HG03565 (cell line): ENCODE measurements around the gene CDKN2A.
"Not testable (repeated sequence)": the region's sequence is repeated elsewhere in the genome, so short reads cannot be mapped to it uniquely, and the experiment has no call there.

Experiments
- ATAC-seq: cut with Tn5 transposase; IDR thresholded peaks from one replicate; pipeline ENCODE4 v1.9.1; 2021; ENCODE audit warnings: mild to moderate bottlenecking, moderate library complexity; ENCODE audit not compliant: unreplicated experiment

CDKN2A gene

GRCh38 chr9:21982861-21983560, 11.2 kb downstream of the CDKN2A start:
- ATAC-seq, result no peak

GRCh38 chr9:21982391-21982790, 11.8 kb downstream of the CDKN2A start:
- no peak for ATAC-seq

DNA sequence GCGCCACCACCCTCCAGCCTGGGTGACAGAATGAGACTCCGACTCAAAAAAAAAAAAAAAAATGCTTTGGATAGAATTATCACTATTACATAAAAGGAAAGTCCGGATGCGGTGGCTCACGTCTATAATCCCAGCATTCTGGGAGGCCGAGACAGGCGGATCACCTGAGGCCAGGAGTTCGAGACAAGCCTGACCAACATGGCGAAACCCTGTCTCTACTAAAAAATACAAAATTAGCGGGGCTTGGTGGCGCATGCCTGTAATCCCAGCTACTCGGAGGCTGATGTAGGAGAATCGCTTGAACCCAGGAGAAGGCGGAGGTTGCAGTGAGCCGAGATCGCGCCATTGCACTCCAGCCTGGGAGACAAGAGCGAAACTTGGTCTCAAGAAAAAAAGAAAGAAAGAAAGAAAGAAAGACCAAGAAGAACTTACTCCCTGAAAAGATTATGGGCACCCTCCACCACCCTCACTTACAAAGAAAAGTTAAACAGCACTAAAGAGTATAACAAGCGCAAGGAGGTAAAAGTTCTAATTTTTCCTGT, 17.8 kb downstream of the CDKN2A start:
- no peak for ATAC-seq

DNA sequence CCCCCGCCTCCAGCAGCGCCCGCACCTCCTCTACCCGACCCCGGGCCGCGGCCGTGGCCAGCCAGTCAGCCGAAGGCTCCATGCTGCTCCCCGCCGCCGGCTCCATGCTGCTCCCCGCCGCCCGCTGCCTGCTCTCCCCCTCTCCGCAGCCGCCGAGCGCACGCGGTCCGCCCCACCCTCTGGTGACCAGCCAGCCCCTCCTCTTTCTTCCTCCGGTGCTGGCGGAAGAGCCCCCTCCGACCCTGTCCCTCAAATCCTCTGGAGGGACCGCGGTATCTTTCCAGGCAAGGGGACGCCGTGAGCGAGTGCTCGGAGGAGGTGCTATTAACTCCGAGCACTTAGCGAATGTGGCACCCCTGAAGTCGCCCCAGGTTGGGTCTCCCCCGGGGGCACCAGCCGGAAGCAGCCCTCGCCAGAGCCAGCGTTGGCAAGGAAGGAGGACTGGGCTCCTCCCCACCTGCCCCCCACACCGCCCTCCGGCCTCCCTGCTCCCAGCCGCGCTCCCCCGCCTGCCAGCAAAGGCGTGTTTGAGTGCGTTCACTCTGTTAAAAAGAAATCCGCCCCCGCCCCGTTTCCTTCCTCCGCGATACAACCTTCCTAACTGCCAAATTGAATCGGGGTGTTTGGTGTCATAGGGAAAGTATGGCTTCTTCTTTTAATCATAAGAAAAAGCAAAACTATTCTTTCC, 19.3 kb downstream of the CDKN2A start:
- peak; percentile 54 for ATAC-seq

- ATAC-seq, result no peak
These were observed 19.9 kb downstream of the CDKN2A start for GRCh38 chr9:21974343-21974721.

- ATAC-seq, result no peak
These were observed 21.8 kb downstream of the CDKN2A start for GRCh38 chr9:21972361-21972760.

GRCh38 chr9:21970800-21971640, 23.2 kb downstream of the CDKN2A start:
- ATAC-seq, result no peak

DNA sequence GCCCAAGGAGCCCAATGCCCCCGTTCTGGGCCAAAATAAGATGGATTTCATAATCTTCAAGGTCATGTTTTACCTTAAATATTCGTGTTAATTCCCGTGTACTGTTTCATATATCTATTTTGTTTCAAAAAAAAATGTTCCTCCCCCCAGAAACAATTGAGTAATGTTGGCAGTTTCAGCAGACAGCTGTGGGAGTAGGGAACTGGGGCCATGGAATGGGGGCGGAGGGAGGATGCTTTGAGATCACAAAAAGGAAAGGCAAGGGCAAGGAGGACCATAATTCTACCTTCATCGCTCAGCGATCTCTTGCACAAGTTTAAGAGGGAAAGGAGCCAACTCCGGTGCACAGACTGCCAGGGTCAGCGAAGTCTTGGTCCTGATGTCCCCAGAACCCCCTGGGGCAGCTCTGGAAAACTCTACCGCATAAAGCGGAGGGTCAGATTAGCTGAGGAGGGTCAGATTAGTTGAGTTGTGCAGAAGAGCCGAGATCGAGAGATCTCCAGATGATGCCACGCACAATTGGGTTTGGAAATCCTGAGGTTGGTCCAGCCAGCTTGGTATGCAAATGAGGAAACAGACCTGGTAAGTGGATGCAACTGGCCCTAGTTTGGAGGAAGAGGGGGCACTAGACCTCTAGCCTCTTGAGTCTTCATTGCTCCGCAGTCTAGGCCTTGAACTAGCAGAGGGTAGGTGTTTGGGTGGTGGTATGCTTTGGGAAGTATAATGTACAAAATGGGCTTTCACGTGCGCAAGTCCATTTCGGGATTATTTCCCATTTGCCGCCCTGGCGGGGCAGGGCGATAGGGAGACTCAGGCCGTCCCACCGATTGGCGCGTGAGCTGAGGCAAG, 24.0 kb downstream of the CDKN2A start:
- no peak for ATAC-seq

DNA sequence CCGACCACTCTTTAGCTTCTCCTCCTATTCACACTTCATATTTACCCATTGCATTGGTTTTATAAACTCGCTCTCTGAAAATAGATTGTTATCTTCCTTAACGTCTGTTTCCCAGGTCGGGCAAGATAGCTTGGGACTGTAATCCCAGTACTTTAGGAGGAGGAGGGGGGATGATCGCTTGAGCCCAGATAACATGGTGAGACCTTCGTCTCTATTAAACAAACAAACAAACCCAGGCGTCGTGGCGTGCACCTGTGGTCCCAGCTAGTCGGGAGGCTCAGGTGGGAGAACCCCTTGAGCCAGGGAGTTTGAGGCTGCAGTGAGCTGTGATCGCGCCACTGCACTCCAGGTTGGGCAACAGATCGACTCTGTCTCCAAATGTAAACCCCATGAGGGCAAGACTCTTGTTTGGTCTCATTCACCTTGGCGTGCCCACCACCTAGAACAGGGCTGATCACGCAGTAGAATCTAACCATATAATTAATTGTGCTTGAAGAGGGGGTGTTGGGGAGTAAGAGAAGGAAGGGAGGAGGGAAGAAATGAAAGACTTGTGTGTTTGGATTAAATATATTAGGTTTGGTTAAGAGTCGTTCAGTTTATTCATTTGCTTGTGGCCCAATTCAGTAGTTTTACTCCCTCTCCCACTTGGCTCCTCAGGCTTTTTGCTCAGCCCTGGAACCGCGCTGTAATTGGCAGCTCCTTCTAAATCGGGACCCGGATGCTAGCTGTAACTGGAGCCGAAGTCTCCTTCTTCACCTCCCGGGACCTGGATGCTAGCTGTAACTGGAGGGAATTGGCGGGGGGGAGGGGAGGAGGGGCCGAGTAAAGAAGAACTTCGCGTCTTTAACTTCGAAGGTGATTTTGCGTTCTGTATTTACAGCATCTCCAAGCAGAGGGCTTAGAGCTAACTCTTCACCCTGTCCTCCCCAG, 24.9 kb downstream of the CDKN2A start:
- ATAC-seq, result no peak

DNA sequence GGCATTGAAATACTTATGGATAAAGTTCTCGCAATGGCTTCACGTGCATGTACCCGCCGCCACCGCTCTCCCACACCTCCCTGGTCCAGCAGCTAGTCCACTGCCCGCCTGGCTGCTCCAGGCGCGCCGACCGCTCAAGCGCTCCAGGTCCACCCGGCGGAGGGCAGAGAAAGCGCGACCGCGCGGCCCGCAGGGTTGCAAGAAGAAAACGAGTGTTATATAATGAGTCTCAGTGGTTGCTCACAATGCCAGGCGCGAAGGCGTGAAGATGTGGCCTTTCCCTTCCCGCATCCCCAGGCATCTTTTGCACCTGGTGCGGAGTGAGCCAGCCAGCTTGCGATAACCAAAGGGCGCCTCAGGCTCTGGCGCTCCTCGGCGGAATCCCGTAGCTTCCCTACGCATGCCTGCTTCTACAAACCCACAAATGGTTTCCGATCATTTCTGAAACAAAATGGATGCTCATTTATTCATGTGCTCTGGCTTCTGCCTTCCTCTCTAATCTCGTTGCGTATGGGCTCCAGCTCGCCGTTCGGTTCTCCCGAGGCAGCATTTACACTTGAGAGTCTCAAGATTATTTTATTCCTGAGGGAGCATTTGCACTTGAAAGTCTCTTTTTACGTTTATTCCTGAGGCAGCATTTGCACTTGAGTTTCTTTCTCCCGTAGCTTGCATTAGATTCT, 25.7 kb downstream of the CDKN2A start:
- no peak for ATAC-seq

GRCh38 chr9:21967702-21968101, 26.5 kb downstream of the CDKN2A start:
- ATAC-seq, result no peak

- ATAC-seq, result no peak
These were observed 27.0 kb downstream of the CDKN2A start for GRCh38 chr9:21967169-21967568.

GRCh38 chr9:21966140-21966851, 27.9 kb downstream of the CDKN2A start:
- ATAC-seq, result no peak

GRCh38 chr9:21965401-21965951, 28.7 kb downstream of the CDKN2A start:
- peak; percentile 79 for ATAC-seq

- peak; percentile 42 for ATAC-seq
These were observed 29.2 kb downstream of the CDKN2A start for GRCh38 chr9:21964925-21965385.

- no peak for ATAC-seq
These were observed 32.6 kb downstream of the CDKN2A start for GRCh38 chr9:21961569-21961968.

GRCh38 chr9:21959268-21959667, 34.9 kb downstream of the CDKN2A start:
- ATAC-seq, result not testable (repeated sequence)

- ATAC-seq, result no peak
These were observed 35.4 kb downstream of the CDKN2A start for GRCh38 chr9:21958833-21959232.
